Measurements from ENCODE around the gene TRPM8. TPM values are rescaled to one million over a fixed set of nuclear protein-coding genes. Genes with fewer than 3 reads are reported as not detected.
"Not testable (repeated sequence)": the region's sequence is repeated elsewhere in the genome, so short reads cannot be mapped to it uniquely, and the experiment has no call there.

TRPM8 gene
- total RNA-seq, 1 donor from 2014 or later, result not detected

DNA sequence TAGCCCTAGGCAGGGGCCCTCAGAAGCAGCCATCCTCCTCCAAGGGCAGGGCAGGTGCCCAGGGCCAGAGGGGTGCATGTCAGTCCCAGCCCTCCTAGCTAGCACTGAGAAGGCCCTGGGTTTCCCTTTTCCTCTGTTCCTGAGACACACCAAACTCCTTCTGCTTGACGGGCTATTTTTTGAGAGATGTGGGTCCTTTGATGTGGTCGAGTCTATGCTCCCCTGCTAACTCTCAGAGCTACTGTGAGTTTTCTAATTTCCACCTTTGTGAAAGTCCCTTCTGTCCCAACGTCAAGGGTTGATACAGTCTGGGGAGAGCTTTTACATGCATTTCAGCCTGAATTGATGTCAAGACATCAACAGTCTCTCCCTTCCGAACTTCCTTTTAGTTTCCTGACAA, 51.4 kb downstream of the TRPM8 start:
- Mint-ChIP-seq H3K36me3 (no peaks in the 10 kb centered on the region), H3K9me3 (peaks cover 5% of the 10 kb centered on the region), H3K27ac (no peak overlapping the region)

DNA sequence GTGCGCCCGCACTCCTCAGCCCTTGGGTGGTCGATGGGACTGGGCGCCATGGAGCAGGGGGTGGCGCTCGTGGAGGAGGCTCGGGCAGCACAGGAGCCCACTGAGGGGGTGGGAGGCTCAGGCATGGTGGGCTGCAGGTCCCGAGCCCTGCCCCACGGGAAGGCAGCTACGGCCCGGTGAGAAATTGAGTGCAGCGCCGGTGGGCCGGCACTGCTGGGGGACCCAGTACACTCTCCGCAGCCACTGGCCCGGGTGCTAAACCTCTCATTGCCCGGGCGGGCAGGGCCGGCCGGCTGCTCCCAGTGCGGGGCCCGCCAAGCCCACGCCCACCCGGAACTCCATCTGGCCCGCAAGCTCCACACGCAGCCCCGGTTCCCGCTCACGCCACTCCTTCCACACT, 55.3 kb downstream of the TRPM8 start:
- H3K27ac Mint-ChIP-seq; DNase-seq (ENCODE audit: low spot score in 2 of 2, unreplicated experiment in 2 of 2); H3K4me1 Mint-ChIP-seq; H3K9me3 Mint-ChIP-seq; H3K36me3 Mint-ChIP-seq; H3K4me3 Mint-ChIP-seq: not testable (repeated sequence)
- H3K27me3 Mint-ChIP-seq (ENCODE audit: low read depth), result peaks cover 22% of the 10 kb centered on the region

More for the DNA sequence above, 51.4 kb downstream of the TRPM8 start:
- TF ChIP-seq, protein P1, sequence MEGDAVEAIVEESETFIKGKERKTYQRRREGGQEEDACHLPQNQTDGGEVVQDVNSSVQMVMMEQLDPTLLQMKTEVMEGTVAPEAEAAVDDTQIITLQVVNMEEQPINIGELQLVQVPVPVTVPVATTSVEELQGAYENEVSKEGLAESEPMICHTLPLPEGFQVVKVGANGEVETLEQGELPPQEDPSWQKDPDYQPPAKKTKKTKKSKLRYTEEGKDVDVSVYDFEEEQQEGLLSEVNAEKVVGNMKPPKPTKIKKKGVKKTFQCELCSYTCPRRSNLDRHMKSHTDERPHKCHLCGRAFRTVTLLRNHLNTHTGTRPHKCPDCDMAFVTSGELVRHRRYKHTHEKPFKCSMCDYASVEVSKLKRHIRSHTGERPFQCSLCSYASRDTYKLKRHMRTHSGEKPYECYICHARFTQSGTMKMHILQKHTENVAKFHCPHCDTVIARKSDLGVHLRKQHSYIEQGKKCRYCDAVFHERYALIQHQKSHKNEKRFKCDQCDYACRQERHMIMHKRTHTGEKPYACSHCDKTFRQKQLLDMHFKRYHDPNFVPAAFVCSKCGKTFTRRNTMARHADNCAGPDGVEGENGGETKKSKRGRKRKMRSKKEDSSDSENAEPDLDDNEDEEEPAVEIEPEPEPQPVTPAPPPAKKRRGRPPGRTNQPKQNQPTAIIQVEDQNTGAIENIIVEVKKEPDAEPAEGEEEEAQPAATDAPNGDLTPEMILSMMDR (IDR thresholded peaks at IDR 0.05; ENCODE audit: unreplicated experiment), result no peak
- no peak for DNase-seq (ENCODE audit: low spot score in 2 of 2, unreplicated experiment in 2 of 2)
- peaks cover 22% of the 10 kb centered on the region for H3K27me3 Mint-ChIP-seq (ENCODE audit: low read depth)
- no peak overlapping the region for H3K4me3 Mint-ChIP-seq
- H3K4me1 Mint-ChIP-seq, result no peaks in the 10 kb centered on the region

DNA sequence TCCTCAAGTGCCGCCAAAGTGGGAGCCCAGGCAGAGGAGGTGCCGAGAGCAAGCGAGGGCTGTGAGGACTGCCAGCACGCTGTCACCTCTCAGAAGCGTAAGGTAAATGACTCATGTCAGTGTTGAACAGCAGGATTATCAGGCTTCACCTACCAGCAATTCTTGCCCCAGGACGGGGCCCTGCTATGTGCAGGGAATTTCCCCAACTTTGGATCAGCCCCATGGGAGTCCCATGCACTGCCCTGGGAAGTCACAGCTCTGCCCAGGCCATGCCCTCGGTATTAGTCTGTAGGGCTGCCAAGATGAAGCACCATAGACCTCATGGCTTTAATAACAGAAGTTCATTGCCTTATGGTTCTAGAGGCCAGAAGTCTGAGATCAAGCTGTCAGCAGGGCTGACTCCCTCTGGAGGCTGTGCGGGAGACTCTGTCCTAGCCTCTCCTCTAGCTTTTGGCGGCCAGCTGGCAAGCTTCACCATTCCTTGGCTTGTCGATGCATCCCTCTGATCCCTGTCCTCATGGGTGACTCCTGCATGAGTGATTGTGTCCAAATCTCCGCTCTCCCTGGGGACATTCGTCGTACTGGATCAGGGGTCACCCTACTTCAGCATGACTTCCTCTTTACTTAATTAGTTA, 55.9 kb downstream of the TRPM8 start:
- no peak overlapping the region for H3K4me3 Mint-ChIP-seq
- H3K27ac Mint-ChIP-seq, result no peak overlapping the region

DNA sequence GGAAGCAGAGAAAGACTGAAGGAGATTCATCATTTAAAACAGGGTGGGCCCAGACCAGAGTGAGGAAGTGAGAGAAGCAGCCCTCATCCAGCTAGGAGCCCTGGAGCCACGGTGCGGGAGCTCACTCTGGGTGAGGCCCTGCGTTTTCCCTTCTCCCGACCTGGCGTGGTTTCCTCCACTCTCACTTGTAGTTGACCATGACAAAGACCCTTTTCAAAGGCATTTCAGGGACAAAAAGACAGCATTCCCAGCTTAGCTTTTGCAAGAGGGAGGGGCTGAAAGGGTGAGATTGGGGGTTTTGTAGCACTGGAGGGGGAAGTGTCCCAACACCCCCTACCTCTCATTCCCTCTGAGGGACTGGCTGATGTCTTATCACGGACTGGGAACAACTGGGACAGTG, 56.6 kb downstream of the TRPM8 start:
- no peak for DNase-seq (ENCODE audit: low spot score in 2 of 2, unreplicated experiment in 2 of 2)
- Mint-ChIP-seq H3K36me3 (no peaks in the 10 kb centered on the region), H3K27me3 (ENCODE audit: low read depth) (peaks cover 22% of the 10 kb centered on the region), H3K4me1 (peaks cover 4% of the 10 kb centered on the region), H3K4me3 (no peak overlapping the region), H3K9me3 (peaks cover 5% of the 10 kb centered on the region), H3K27ac (no peak overlapping the region)
- TF ChIP-seq, protein P1 (IDR thresholded peaks at IDR 0.05; ENCODE audit: unreplicated experiment), result no peak

More for the DNA sequence above, 55.9 kb downstream of the TRPM8 start:
- TF ChIP-seq, protein P1 (IDR thresholded peaks at IDR 0.05; ENCODE audit: unreplicated experiment), result no peak
- DNase-seq (ENCODE audit: low spot score in 2 of 2, unreplicated experiment in 2 of 2), result no peak
- H3K36me3 Mint-ChIP-seq, result no peaks in the 10 kb centered on the region
- H3K27me3 Mint-ChIP-seq (ENCODE audit: low read depth), result peaks cover 22% of the 10 kb centered on the region
- peaks cover 4% of the 10 kb centered on the region for H3K4me1 Mint-ChIP-seq
- H3K9me3 Mint-ChIP-seq, result peaks cover 5% of the 10 kb centered on the region

DNA sequence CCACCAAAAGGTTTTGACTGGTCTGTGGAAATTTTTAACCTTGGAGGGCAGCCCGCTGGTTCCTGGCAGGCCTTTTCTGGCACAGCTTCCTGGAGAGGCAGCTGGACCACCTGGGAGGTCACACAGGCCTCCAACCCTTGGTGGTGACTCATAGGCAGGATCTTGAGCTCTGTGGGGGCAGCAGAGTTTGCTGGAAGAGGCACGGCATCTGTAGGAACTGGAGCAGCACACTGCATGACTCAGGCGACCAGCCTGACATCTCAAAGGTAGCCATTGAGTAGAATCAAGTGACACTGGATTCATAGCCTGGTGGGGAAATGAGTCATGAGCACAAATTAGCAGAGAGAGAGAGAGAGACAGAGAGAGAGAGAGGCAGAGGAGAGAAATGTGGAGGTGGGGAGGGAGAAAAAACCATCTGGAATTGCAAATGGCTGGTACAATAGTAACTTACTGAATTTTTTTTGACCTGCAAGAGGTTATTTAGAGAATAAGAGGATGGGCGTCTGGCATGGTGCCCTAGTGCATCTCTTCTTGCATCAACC, 57.4 kb downstream of the TRPM8 start:
- Mint-ChIP-seq H3K36me3 (no peaks in the 10 kb centered on the region), H3K27me3 (ENCODE audit: low read depth) (peaks cover 20% of the 10 kb centered on the region), H3K27ac (no peak overlapping the region), H3K4me3 (no peak overlapping the region), H3K9me3 (peaks cover 5% of the 10 kb centered on the region), H3K4me1 (peaks cover 4% of the 10 kb centered on the region)
- TF ChIP-seq, protein P1 (IDR thresholded peaks at IDR 0.05; ENCODE audit: unreplicated experiment), result no peak
- no peak for DNase-seq (ENCODE audit: low spot score in 2 of 2, unreplicated experiment in 2 of 2)

DNA sequence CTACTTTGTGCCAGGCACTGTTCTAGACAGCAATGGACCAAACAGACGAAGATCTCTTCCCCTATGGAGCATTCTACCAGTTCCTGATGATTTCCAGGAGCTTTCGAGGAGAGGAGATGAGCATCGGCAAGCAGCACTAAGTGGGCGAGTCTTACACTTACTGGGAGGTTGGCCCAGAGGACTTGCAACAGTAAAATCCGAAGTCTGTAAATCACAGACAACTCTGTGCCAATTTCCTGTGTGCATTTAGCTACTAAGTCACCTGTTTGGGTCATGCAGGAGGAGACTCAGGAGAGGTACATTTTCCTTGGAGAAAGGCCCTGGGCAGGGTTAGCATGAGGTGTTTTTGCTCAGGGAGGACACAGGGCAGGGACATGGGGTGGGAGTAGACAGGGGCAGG, 58.9 kb downstream of the TRPM8 start:
- no peaks in the 10 kb centered on the region for H3K36me3 Mint-ChIP-seq
- TF ChIP-seq, protein P1 (IDR thresholded peaks at IDR 0.05; ENCODE audit: unreplicated experiment), result no peak
- peaks cover 5% of the 10 kb centered on the region for H3K9me3 Mint-ChIP-seq
- peaks cover 4% of the 10 kb centered on the region for H3K4me1 Mint-ChIP-seq
- H3K27me3 Mint-ChIP-seq (ENCODE audit: low read depth), result peaks cover 7% of the 10 kb centered on the region
- no peak overlapping the region for H3K27ac Mint-ChIP-seq
- no peak for DNase-seq (ENCODE audit: low spot score in 2 of 2, unreplicated experiment in 2 of 2)
- no peak overlapping the region for H3K4me3 Mint-ChIP-seq
